ENCODE results near the gene CYP2S1. TPM values are rescaled to one million over a fixed set of nuclear protein-coding genes. Genes with fewer than 3 reads are reported as not detected.
"Not testable (repeated sequence)": the region's sequence is repeated elsewhere in the genome, so short reads cannot be mapped to it uniquely, and the experiment has no call there.

The CYP2S1 gene
- total RNA-seq (2022) = 4.9 and 8.9 TPM in 2 replicates
- percentile 30 among the genes with signal in this experiment for Bru-seq, nascent RNA
- percentile 36 among the genes with signal in this experiment for BruChase-seq, experiment 1, labeled RNA remaining after a 6-hour chase
- percentile 28 among the genes with signal in this experiment for BruChase-seq, experiment 2, labeled RNA remaining after a 2-hour chase
- long read RNA-seq, transcript CYP2S1-201 (9 exons, 2,782 nt) = major isoform, 12 of 18 reads
- long read RNA-seq, partial matches to known transcripts = 5 of 18 reads
- long read RNA-seq, other reads (novel, unspliced or antisense) = 1 of 18 reads

DNA sequence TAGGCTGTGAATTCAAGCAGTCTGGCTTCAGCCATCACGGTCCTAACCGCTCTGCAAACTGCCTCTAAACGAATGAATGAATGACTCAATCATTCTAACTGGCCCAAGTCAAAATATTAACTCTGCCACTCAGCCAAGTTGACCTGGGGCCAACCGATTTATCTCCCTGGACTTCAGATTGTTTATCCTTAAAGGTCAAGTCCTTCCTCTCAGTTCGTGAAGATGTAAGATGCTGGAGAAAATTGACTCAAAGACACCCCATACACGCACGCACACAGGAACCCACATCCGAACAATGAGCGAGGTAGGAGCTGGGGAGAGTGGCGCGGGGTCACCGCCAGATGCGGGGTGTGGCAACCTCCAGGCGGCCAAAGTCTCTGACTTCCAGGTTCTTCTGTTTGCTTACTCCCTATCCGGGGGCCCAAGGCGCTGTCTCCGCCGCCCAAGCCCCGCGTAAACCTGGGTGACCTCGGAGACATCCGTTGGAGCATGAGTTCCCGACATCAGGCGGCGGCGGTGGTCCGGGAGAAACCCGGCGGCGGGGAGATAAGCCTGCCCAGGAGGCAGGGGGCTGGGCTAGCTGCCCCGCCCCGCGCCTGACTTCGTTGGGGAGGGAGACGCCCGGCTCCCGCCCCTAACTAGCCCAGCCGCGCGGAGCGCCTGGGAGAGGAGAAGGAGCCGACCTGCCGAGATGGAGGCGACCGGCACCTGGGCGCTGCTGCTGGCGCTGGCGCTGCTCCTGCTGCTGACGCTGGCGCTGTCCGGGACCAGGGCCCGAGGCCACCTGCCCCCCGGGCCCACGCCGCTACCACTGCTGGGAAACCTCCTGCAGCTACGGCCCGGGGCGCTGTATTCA, at the start of gene CYP2S1:
CYP2S1 (plus strand) TSS at position 646 of the 856 bp plus-strand sequence; CDS start at position 692, 46 bp downstream.
- Mint-ChIP-seq H3K9me3 (ENCODE audit: low read depth, unreplicated experiment) (no peaks in the 10 kb centered on the region), H3K27ac (ENCODE audit: unreplicated experiment) (peak within 1 kb of the TSS; percentile 21), H3K4me1 (ENCODE audit: low read depth, unreplicated experiment) (peaks cover 34% of the 10 kb centered on the region), H3K4me3 (ENCODE audit: low read depth, unreplicated experiment) (peak within 1 kb of the TSS; percentile 77), H3K36me3 (ENCODE audit: insufficient read depth, unreplicated experiment) (peaks cover 7% of the 10 kb centered on the region), H3K27me3 (ENCODE audit: unreplicated experiment) (no peaks in the 10 kb centered on the region)
- peak; percentile 71 for DNase-seq
- CTCF ChIA-PET = interaction anchor here (1.6 kb wide), 1 partner anchor 70 kb away, joined by 4 read pairs; no protein-coding TSS in a partner anchor
- intact Hi-C loops (cut with micrococcal nuclease; ENCODE audit: unreplicated experiment) = no loop called here
- TF ChIP-seq, protein P1, sequence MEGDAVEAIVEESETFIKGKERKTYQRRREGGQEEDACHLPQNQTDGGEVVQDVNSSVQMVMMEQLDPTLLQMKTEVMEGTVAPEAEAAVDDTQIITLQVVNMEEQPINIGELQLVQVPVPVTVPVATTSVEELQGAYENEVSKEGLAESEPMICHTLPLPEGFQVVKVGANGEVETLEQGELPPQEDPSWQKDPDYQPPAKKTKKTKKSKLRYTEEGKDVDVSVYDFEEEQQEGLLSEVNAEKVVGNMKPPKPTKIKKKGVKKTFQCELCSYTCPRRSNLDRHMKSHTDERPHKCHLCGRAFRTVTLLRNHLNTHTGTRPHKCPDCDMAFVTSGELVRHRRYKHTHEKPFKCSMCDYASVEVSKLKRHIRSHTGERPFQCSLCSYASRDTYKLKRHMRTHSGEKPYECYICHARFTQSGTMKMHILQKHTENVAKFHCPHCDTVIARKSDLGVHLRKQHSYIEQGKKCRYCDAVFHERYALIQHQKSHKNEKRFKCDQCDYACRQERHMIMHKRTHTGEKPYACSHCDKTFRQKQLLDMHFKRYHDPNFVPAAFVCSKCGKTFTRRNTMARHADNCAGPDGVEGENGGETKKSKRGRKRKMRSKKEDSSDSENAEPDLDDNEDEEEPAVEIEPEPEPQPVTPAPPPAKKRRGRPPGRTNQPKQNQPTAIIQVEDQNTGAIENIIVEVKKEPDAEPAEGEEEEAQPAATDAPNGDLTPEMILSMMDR (IDR thresholded peaks at IDR 0.05; ENCODE audit: unreplicated experiment) = no peak
- BruUV-seq (replicated peaks) = no TSS peak

- H3K27ac Mint-ChIP-seq (ENCODE audit: unreplicated experiment) = no peak overlapping the region
- intact Hi-C loops (cut with micrococcal nuclease; ENCODE audit: unreplicated experiment) = loop anchor here (1.0 to 2.0 kb wide), 3 partner anchors 118 to 482 kb away; no protein-coding TSS in a partner anchor
- no peaks in the 10 kb centered on the region for H3K27me3 Mint-ChIP-seq (ENCODE audit: unreplicated experiment)
- no peaks in the 10 kb centered on the region for H3K36me3 Mint-ChIP-seq (ENCODE audit: insufficient read depth, unreplicated experiment)
- peak; percentile 93 for DNase-seq
- no peak overlapping the region for H3K4me3 Mint-ChIP-seq (ENCODE audit: low read depth, unreplicated experiment)
- CTCF ChIA-PET = interaction anchor here (0.6 to 1.8 kb wide), 10 partner anchors 15 to 1173 kb away, joined by 3 to 16 read pairs (median 3); partner anchors contain the start of genes CYP2B6, PSMC4 and RAB4B
- no peaks in the 10 kb centered on the region for H3K4me1 Mint-ChIP-seq (ENCODE audit: low read depth, unreplicated experiment)
- H3K9me3 Mint-ChIP-seq (ENCODE audit: low read depth, unreplicated experiment) = no peaks in the 10 kb centered on the region
- TF ChIP-seq, protein P1 (IDR thresholded peaks at IDR 0.05; ENCODE audit: unreplicated experiment) = peak; percentile 97
- BruUV-seq (replicated peaks) = no TSS peak
Observed at GRCh38 chr19:41144403-41144802, 48.6 kb upstream of the CYP2S1 start.

DNA sequence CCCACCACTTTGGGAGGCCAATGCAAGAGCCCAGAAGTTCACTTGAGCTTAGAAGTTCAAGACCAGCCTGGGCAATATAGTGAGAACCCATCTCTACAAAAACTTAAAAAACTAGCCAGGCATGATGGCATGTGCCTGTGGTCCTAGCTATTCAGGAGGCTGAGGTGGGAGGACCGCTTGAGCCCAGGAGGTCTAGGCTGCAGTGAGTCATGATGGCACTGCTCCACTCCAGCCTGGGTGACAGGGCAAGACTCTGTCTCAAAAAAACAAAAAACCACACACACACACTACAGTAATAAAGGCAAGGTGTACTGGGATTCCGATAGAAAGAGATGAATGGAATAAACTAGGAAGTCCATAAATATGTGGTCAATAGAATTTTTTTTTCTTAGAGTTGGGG, 43.2 kb upstream of the CYP2S1 start:
- CTCF ChIA-PET = interaction anchor here (0.6 to 0.9 kb wide), 3 partner anchors 23 to 194 kb away, joined by 3 to 4 read pairs (median 3); partner anchors contain the start of gene CYP2B6
- H3K4me3 Mint-ChIP-seq (ENCODE audit: low read depth, unreplicated experiment) = no peak overlapping the region
- peaks cover 4% of the 10 kb centered on the region for H3K36me3 Mint-ChIP-seq (ENCODE audit: insufficient read depth, unreplicated experiment)
- no peak overlapping the region for H3K27ac Mint-ChIP-seq (ENCODE audit: unreplicated experiment)
- no peak for DNase-seq
- H3K9me3 Mint-ChIP-seq (ENCODE audit: low read depth, unreplicated experiment) = no peaks in the 10 kb centered on the region
- no peaks in the 10 kb centered on the region for H3K27me3 Mint-ChIP-seq (ENCODE audit: unreplicated experiment)
- BruUV-seq (replicated peaks) = no TSS peak
- intact Hi-C loops (cut with micrococcal nuclease; ENCODE audit: unreplicated experiment) = no loop called here
- TF ChIP-seq, protein P1 (IDR thresholded peaks at IDR 0.05; ENCODE audit: unreplicated experiment) = no peak
- no peaks in the 10 kb centered on the region for H3K4me1 Mint-ChIP-seq (ENCODE audit: low read depth, unreplicated experiment)

- DNase-seq; H3K4me3 Mint-ChIP-seq (ENCODE audit: low read depth, unreplicated experiment); BruUV-seq (replicated peaks); H3K9me3 Mint-ChIP-seq (ENCODE audit: low read depth, unreplicated experiment); H3K36me3 Mint-ChIP-seq (ENCODE audit: insufficient read depth, unreplicated experiment); H3K4me1 Mint-ChIP-seq (ENCODE audit: low read depth, unreplicated experiment); H3K27me3 Mint-ChIP-seq (ENCODE audit: unreplicated experiment); H3K27ac Mint-ChIP-seq (ENCODE audit: unreplicated experiment); intact Hi-C loops (cut with micrococcal nuclease; ENCODE audit: unreplicated experiment): not testable (repeated sequence)
- CTCF ChIA-PET = interaction anchor here (0.6 kb wide), 2 partner anchors 10 to 88 kb away, joined by 3 to 5 read pairs; no protein-coding TSS in a partner anchor
Observed at GRCh38 chr19:41150986-41151385, 42.0 kb upstream of the CYP2S1 start.

All from Calu3 (cell line).